ENCODE measurements around the gene FOXB2. TPM values are rescaled to one million over a fixed set of nuclear protein-coding genes. Genes with fewer than 3 reads are reported as not detected.

FOXB2 gene
- total RNA-seq, 4 donors from 2014 or later, result not detected

- Histone ChIP-seq H3K9me3 (no peaks in the 10 kb centered on the region), H3K36me3 (no peaks in the 10 kb centered on the region), H3K4me3 (peak overlapping the region; percentile 12 to 32 (median 17)), H3K27me3 (peaks cover 88 to 89% (median 88%) of the 10 kb centered on the region in 3 donors), H3K27ac (no peak overlapping the region), H3K4me1 (peaks cover 22 to 36% of the 10 kb centered on the region in 2 donors)
- no peak for DNase-seq
- in situ Hi-C loops (cut with MboI; ENCODE audit: low sequenced_read_pairs in 4 of 4), result no loop called here
- no peak for ATAC-seq
- intact Hi-C loops (cut with DNase I; ENCODE audit: low total_unique reads), result no loop called here
- TF ChIP-seq CTCF (IDR thresholded peaks at IDR 0.05 in 4 of 5, conservative IDR thresholded peaks at IDR 0.05 in 1 of 5) (no peak), POLR2A (IDR thresholded peaks at IDR 0.05) (no peak)
Observed at GRCh38 chr9:77020413-77021290, 1.2 kb downstream of the FOXB2 start.

- peaks cover 80 to 84% (median 83%) of the 10 kb centered on the region in 3 donors for H3K27me3 ChIP-seq
- peaks cover 17 to 30% of the 10 kb centered on the region in 2 donors for H3K4me1 ChIP-seq
- in situ Hi-C loops (cut with MboI; ENCODE audit: low sequenced_read_pairs in 4 of 4), result no loop called here
Observed at GRCh38 chr9:77021291-77021894, 1.9 kb downstream of the FOXB2 start.

GRCh38 chr9:77021922-77022782 is 2.7 kb downstream of the FOXB2 start:
- H3K27me3 ChIP-seq, result peaks cover 76 to 79% (median 79%) of the 10 kb centered on the region in 3 donors
- H3K36me3 ChIP-seq, result no peaks in the 10 kb centered on the region
- DNase-seq, result no peak
- TF ChIP-seq POLR2A (IDR thresholded peaks at IDR 0.05) (no peak), CTCF (IDR thresholded peaks at IDR 0.05 in 4 of 5, conservative IDR thresholded peaks at IDR 0.05 in 1 of 5) (no peak)
- H3K4me3 ChIP-seq, result peak overlapping the region in 2 of 4 donors; percentile 23 to 34
- ATAC-seq, result no peak
- in situ Hi-C loops (cut with MboI; ENCODE audit: low sequenced_read_pairs in 4 of 4), result no loop called here
- intact Hi-C loops (cut with DNase I; ENCODE audit: low total_unique reads), result no loop called here
- H3K9me3 ChIP-seq, result no peaks in the 10 kb centered on the region
- H3K4me1 ChIP-seq, result peaks cover 17 to 30% of the 10 kb centered on the region in 2 donors
- no peak overlapping the region for H3K27ac ChIP-seq

More at GRCh38 chr9:77021291-77021894, 1.9 kb downstream of the FOXB2 start:
- DNase-seq (no peak), ATAC-seq (no peak)
- intact Hi-C loops (cut with DNase I; ENCODE audit: low total_unique reads), result no loop called here
- TF ChIP-seq POLR2A (IDR thresholded peaks at IDR 0.05) (no peak), CTCF (IDR thresholded peaks at IDR 0.05 in 4 of 5, conservative IDR thresholded peaks at IDR 0.05 in 1 of 5) (no peak)
- peak overlapping the region in 1 of 4 donors; percentile 34 for H3K4me3 ChIP-seq
- H3K36me3 ChIP-seq, result no peaks in the 10 kb centered on the region
- H3K27ac ChIP-seq, result no peak overlapping the region
- no peaks in the 10 kb centered on the region for H3K9me3 ChIP-seq

GRCh38 chr9:77022783-77023440 is 3.5 kb downstream of the FOXB2 start:
- Histone ChIP-seq H3K27me3 (peaks cover 71 to 73% (median 72%) of the 10 kb centered on the region in 3 donors), H3K27ac (no peak overlapping the region), H3K4me3 (no peak overlapping the region), H3K4me1 (peaks cover 17 to 29% of the 10 kb centered on the region in 2 donors), H3K36me3 (no peaks in the 10 kb centered on the region), H3K9me3 (no peaks in the 10 kb centered on the region)
- intact Hi-C loops (cut with DNase I; ENCODE audit: low total_unique reads) (no loop called here), in situ Hi-C loops (cut with MboI; ENCODE audit: low sequenced_read_pairs in 4 of 4) (no loop called here)
- ATAC-seq (no peak), DNase-seq (no peak)
- no peak for TF ChIP-seq CTCF (IDR thresholded peaks at IDR 0.05 in 4 of 5, conservative IDR thresholded peaks at IDR 0.05 in 1 of 5)
- TF ChIP-seq POLR2A (IDR thresholded peaks at IDR 0.05), result no peak

Measured in gastrocnemius medialis (tissue), 4 donors.